CD4-positive, alpha-beta T cell treated with Interleukin-17A for 1 hour (primary cell): ENCODE results near the gene OR6P1.

ENCODE experiments used
- DNase-seq: peaks from one replicate; pipeline ENCODE4 v3.0.0-alpha.2; 2020

Gene OR6P1

DNA sequence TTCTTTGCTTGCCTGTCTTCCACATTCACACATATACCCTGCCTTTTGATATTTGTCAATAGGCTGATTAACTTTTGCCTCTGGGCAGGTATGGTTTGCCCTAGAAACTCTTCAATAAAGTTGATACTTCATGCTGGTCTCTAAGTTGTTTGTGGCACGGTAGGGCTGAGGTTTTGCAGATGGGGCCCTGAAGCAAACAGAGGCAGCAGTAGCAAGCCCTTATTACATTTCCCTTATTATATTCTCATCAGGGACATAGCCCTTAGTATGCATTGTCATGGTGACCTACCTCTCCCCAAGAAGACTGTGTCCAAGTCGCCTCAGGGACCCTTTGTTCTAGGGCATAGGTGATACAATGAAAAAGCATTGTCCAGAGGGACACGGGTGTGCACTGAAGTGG is at the start of gene OR6P1:
Gene OR6P1, minus strand, starts transcription at position 101 of the 400 bp plus-strand sequence. CDS start 6,976 bp downstream, outside the sequence.
- DNase-seq, result no peak

GRCh38 chr1:158613764-158614163 is 43.4 kb upstream of the OR6P1 start:
- DNase-seq, result no peak

- no peak for DNase-seq
These were observed 41.5 kb upstream of the OR6P1 start for GRCh38 chr1:158611916-158612315.

DNA sequence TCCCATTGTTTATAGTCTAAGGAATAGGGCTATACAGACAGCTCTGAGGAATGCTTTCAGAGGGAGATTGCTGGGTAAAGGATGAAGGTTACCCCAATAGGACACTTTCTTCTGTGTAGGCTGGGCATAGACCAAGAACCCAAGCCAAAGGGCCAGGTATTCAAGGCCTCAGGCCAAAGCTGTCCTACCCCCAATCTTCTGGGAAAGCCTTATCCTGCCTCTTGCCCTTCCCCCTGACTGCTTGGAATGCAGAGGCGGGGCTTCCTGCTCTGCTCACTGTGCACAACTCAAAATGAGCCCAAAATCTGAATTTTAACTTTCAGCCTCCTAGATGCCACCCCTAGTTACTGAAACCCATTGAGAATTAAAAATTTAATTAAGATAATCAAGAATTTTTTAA is 36.9 kb upstream of the OR6P1 start:
- no peak for DNase-seq

GRCh38 chr1:158604968-158605367 is 34.6 kb upstream of the OR6P1 start, which contains the start of gene OR10Z1:
Gene OR10Z1, plus strand, starts transcription at chr1:158605268. Its CDS starts 1,171 bp downstream, at chr1:158606439.
- DNase-seq, result no peak

- no peak for DNase-seq
These were observed 30.4 kb upstream of the OR6P1 start for GRCh38 chr1:158600735-158601134.

DNA sequence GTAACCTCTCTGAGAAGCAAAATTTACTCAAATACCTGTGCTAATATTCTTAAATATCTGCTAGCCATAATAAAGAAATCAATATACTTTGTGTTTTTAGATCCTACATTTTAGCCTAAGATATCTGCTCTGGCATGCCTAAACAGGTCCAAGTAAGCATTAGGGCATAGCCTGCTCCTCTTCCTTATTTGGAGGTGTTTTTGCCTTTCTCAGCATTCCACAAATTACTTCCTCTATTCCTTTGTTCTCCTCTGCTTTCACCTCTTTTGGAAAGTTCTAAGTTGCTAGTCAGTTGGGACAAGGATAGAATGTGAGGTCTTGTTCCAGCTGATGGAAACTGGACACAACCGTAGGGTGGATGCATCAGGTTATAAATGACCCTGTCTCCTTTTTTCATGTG is 16.6 kb upstream of the OR6P1 start:
- DNase-seq, result no peak

DNA sequence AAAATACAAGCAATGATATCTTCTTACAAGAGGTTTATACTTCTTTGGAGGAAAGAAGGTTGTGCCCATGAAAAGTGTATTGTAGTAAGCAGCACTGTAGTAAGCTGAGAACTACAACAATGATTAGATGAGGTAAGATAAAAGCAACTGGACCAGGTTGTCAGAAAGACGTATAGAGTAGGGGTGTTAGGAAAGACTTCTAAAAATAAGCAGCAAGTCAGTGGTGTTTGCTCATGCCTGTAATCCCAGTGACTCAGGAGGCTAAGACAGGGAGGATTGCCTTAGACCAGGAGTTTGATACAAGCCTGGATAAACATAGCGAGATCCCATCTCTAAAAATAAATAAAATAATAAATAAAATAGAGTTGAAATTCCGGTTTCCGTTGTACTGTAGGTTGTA is 13.6 kb upstream of the OR6P1 start:
- no peak for DNase-seq

DNA sequence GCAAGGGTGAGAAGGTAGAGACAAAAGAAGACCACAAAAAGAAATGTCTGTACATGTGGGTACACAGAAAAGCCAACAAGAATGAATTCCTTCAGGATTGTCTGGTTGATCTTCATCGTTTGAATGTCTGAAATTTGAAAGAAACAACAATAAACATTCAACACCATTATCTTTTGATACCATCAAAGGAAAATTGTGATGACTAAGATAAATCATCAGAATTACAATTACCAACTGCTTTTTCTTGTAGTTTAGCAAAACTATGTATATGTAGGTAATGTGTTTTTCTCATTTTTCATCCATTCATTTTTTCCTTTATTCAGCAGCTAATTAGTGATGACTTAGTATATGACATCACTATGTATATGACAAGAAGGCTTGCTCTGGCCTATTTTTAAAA is 9.4 kb upstream of the OR6P1 start, which contains the start of gene OR10X1:
Gene OR10X1, minus strand, starts transcription at position 167 of the 400 bp plus-strand sequence. Its CDS starts 0 bp downstream, at position 167.
- no peak for DNase-seq

GRCh38 chr1:158577561-158577960 is 7.2 kb upstream of the OR6P1 start:
- no peak for DNase-seq

- DNase-seq, result no peak
These were observed 1.8 kb upstream of the OR6P1 start for GRCh38 chr1:158572226-158572625.

GRCh38 chr1:158564608-158565007 is 5.8 kb downstream of the OR6P1 start:
- no peak for DNase-seq

GRCh38 chr1:158563853-158564252 is 6.5 kb downstream of the OR6P1 start:
- DNase-seq, result no peak

- no peak for DNase-seq
These were observed 10.7 kb downstream of the OR6P1 start for GRCh38 chr1:158559696-158560095.

GRCh38 chr1:158554352-158554751 is 16.0 kb downstream of the OR6P1 start, which contains the start of gene OR6Y1:
Gene OR6Y1, minus strand, starts transcription at chr1:158554405. Its CDS starts 6,300 bp downstream, at chr1:158548105.
- DNase-seq, result no peak

DNA sequence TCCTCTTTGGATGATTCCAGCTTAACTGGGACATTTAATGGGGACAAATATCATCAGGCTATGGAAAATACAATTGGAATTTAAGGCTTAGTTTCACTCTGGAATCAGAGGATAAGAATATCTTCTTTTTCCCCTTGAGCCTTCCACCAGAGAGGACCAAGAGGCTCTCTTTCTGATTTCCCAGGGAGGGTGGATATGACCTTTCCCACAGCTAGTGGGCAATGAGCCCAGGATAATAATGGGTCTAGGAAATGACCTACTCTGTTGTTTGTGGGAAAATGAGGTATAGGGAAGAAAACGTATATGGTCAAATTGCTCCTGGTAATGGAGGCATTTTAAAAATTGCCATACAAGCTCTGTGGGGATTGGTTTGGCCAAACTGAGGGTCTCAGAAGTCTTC is 18.1 kb downstream of the OR6P1 start:
- no peak for DNase-seq

GRCh38 chr1:158547533-158547932 is 22.8 kb downstream of the OR6P1 start:
- DNase-seq, result no peak

GRCh38 chr1:158537609-158538008 is 32.8 kb downstream of the OR6P1 start:
- no peak for DNase-seq

GRCh38 chr1:158534496-158534895 is 35.9 kb downstream of the OR6P1 start:
- DNase-seq, result no peak

DNA sequence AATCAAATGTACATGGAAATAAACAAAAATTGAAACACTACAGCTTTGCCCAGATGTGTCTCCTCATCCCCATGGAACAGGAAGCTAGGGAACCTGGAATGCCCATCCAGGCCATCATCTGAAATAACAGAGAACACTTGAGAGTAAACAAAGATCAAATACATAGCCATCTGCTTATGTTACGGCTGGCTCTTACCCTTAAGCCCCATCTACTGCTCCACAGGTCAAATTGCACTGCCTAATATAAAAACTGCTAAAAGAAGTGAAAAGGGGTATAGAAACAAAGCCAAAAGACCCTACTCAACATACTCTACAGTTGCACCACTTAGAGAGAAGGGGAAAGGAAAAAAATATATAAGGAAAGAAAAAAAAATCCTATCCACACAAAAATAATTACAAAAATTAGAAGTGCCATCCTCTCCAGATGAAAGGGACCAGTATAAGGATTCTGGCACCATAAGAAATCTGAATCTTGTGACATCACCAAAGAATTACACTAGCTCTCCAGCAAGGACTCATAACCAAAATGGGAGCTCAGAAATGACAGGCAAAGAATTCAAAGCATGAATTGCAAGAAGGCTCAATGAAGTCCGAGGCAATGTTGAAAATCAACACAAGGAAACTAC is 43.1 kb downstream of the OR6P1 start:
- peak; percentile 16 for DNase-seq

DNA sequence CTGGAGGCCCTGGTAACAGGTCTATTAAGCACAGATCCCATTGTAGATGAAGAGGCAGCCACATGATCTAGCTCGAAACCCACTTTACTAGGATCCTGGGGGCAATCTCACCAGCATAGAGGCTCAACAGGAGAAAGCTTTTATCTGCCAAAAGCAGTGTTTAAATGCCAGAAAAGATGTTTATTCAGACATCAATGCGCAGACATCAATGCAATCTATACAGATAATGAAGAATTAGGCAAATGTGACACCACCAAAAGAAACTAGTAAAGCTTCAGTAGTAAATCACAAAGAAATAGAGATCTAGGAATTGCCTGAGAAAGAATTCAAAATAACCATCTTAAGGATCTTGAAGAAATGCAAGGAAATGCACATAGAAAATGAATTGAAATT is 48.7 kb downstream of the OR6P1 start:
- DNase-seq, result no peak

- DNase-seq, result no peak
These were observed 49.3 kb downstream of the OR6P1 start for GRCh38 chr1:158520955-158521665.

GRCh38 chr1:158520021-158520420 is 50.4 kb downstream of the OR6P1 start:
- no peak for DNase-seq

- no peak for DNase-seq
These were observed 53.4 kb downstream of the OR6P1 start for GRCh38 chr1:158516966-158517365.
